ENCODE results near the gene RIMS1. TPM values are rescaled to one million over a fixed set of nuclear protein-coding genes. Genes with fewer than 3 reads are reported as not detected.

The RIMS1 gene
- total and polyA plus RNA-seq, 9 of the 15 experiments (the other 6 are each of a cell fraction or from before 2014, with no cell fraction given), result not detected

DNA sequence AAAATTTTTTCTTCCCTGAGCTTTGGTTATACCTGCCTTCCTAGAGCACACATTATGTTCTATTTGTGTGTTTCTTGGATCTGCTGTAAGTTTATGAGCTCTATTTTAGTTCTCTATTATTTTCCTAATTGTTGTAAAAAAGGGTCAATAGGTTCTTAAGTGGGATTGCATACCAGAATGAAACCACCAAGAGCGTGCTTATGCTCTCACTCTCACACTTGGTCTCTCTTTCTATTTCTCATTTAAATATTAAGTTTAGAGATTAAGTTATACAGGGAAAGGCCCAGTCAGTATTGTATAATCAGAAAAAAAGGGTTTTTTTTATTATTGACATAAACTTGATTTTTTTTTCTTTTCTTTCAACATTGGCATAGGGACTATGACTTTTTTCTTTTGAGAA lies 96.8 kb downstream of the RIMS1 start:
- no peak for ATAC-seq
- BruUV-seq (replicated peaks), result no TSS peak
- Histone ChIP-seq H3K79me2 (ENCODE audit: control insufficient read depth, insufficient read depth, low read length) (no peaks in the 10 kb centered on the region), H3K4me3 (no peak overlapping the region), H4K20me1 (replicated peaks; ENCODE audit: control insufficient read depth, insufficient read depth, low read length) (no peaks in the 10 kb centered on the region), H3K27ac (ENCODE audit: extremely low read depth, low read depth, low read length) (no peak overlapping the region), H3K9ac (ENCODE audit: insufficient read depth in 1 of 2, low read depth in 2 of 2, low read length in 2 of 2) (no peak overlapping the region), H3K4me2 (ENCODE audit: insufficient read depth, low read length) (no peak overlapping the region), H2AFZ (ENCODE audit: low read depth, low read length) (no peak overlapping the region), H3K9me1 (ENCODE audit: control insufficient read depth, insufficient read depth, low read length) (no peaks in the 10 kb centered on the region), H3K4me1 (replicated peaks in 1 of 2; ENCODE audit: control insufficient read depth in 2 of 2, insufficient read depth in 2 of 2, low read length in 2 of 2) (no peaks in the 10 kb centered on the region), H3K9me3 (replicated peaks; ENCODE audit: control insufficient read depth, insufficient read depth, low read depth, low read length) (no peaks in the 10 kb centered on the region), H3K36me3 (ENCODE audit: control insufficient read depth, insufficient read depth, low read length) (no peaks in the 10 kb centered on the region), H3K27me3 (ENCODE audit: control insufficient read depth in 2 of 2, insufficient read depth in 2 of 2, low read length in 2 of 2) (no peaks in the 10 kb centered on the region)
- FAIRE-seq, result no peak
- 0% methylated on average over 1 of the region's 1 CpG for WGBS (ENCODE audit: insufficient coverage, low coverage, missing lambda C conversion rate)
- ChIA-PET CTCF (ENCODE audit: low intra/inter-chr PET ratio) (no interaction called here), POLR2A (no interaction called here)
- intact Hi-C loops (cut with micrococcal nuclease) (no loop called here), in situ Hi-C loops (cut with MboI) (no loop called here)
- no peak for DNase-seq (ENCODE audit: extremely low read depth in 1 of 4, low spot score in 3 of 4)
- TF ChIP-seq, protein P1, sequence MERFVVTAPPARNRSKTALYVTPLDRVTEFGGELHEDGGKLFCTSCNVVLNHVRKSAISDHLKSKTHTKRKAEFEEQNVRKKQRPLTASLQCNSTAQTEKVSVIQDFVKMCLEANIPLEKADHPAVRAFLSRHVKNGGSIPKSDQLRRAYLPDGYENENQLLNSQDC (CRISPR knock-in tag; IDR thresholded peaks at IDR 0.05), result no peak
- TF ChIP-seq NR2F6 (CRISPR knock-in tag; IDR thresholded peaks at IDR 0.05) (no peak), RBM39 (optimal IDR thresholded peaks at IDR 0.05; ENCODE audit: low read depth, low read length) (no peak), NELFE (IDR thresholded peaks at IDR 0.05; ENCODE audit: insufficient read depth, insufficient read length) (no peak), NFRKB (IDR thresholded peaks at IDR 0.05; ENCODE audit: low read depth) (no peak)

DNA sequence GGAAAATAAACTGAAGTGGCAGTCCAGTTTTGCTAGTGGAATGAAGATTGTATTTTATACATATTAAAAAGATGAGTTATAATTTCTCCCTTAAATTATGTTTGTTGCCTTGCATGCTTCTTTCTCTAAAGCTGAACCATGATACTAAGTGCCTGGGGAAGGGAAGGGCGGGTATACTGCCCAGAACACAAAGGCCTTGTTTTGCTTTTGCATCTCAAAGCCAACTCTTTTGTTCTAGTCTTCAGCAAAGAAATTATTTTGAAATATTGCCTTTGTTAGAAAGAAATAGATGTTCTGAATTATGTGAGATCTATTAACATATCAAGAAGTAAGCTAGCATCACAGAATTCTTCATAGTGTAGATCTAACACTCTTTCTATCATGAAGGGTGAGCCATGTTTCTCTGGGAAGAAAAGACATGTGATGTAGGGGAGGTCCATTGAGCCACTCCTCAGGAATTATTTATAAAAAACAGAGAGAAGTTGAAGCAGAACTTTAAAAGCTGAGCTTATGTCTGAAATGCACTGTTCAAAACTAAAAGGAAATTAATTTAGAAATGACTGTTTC lies 108.4 kb downstream of the RIMS1 start:
- DNase-seq (ENCODE audit: extremely low read depth in 1 of 4, low spot score in 3 of 4) (no peak), ATAC-seq (no peak), FAIRE-seq (no peak)
- intact Hi-C loops (cut with micrococcal nuclease) (no loop called here), in situ Hi-C loops (cut with MboI) (no loop called here)
- H3K9me3 ChIP-seq (replicated peaks; ENCODE audit: control insufficient read depth, insufficient read depth, low read depth, low read length), result no peaks in the 10 kb centered on the region
- CTCF ChIA-PET (ENCODE audit: low intra/inter-chr PET ratio), result no interaction called here
- 0% methylated on average over 1 of the region's 1 CpG for WGBS (ENCODE audit: insufficient coverage, low coverage, missing lambda C conversion rate)
- H3K4me3 ChIP-seq, result no peak overlapping the region
- POLR2A ChIA-PET, result no interaction called here
- H3K79me2 ChIP-seq (ENCODE audit: control insufficient read depth, insufficient read depth, low read length), result no peaks in the 10 kb centered on the region
- H2AFZ ChIP-seq (ENCODE audit: low read depth, low read length), result no peak overlapping the region
- no peak overlapping the region for H3K27ac ChIP-seq (ENCODE audit: extremely low read depth, low read depth, low read length)
- no peaks in the 10 kb centered on the region for H3K9me1 ChIP-seq (ENCODE audit: control insufficient read depth, insufficient read depth, low read length)
- no TSS peak for BruUV-seq (replicated peaks)
- no peak overlapping the region for H3K9ac ChIP-seq (ENCODE audit: insufficient read depth in 1 of 2, low read depth in 2 of 2, low read length in 2 of 2)
- no peaks in the 10 kb centered on the region for H3K36me3 ChIP-seq (ENCODE audit: control insufficient read depth, insufficient read depth, low read length)
- H3K27me3 ChIP-seq (ENCODE audit: control insufficient read depth in 2 of 2, insufficient read depth in 2 of 2, low read length in 2 of 2), result no peaks in the 10 kb centered on the region
- H3K4me1 ChIP-seq (replicated peaks in 1 of 2; ENCODE audit: control insufficient read depth in 2 of 2, insufficient read depth in 2 of 2, low read length in 2 of 2), result no peaks in the 10 kb centered on the region
- no peak overlapping the region for H3K4me2 ChIP-seq (ENCODE audit: insufficient read depth, low read length)
- H4K20me1 ChIP-seq (replicated peaks; ENCODE audit: control insufficient read depth, insufficient read depth, low read length), result no peaks in the 10 kb centered on the region
- TF ChIP-seq, protein P2, sequence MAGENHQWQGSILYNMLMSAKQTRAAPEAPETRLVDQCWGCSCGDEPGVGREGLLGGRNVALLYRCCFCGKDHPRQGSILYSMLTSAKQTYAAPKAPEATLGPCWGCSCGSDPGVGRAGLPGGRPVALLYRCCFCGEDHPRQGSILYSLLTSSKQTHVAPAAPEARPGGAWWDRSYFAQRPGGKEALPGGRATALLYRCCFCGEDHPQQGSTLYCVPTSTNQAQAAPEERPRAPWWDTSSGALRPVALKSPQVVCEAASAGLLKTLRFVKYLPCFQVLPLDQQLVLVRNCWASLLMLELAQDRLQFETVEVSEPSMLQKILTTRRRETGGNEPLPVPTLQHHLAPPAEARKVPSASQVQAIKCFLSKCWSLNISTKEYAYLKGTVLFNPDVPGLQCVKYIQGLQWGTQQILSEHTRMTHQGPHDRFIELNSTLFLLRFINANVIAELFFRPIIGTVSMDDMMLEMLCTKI (IDR thresholded peaks at IDR 0.05; ENCODE audit: partially characterized antibody), result no peak
- no peak for TF ChIP-seq HMG20B (CRISPR knock-in tag; IDR thresholded peaks at IDR 0.05)
- TF ChIP-seq, protein P3, sequence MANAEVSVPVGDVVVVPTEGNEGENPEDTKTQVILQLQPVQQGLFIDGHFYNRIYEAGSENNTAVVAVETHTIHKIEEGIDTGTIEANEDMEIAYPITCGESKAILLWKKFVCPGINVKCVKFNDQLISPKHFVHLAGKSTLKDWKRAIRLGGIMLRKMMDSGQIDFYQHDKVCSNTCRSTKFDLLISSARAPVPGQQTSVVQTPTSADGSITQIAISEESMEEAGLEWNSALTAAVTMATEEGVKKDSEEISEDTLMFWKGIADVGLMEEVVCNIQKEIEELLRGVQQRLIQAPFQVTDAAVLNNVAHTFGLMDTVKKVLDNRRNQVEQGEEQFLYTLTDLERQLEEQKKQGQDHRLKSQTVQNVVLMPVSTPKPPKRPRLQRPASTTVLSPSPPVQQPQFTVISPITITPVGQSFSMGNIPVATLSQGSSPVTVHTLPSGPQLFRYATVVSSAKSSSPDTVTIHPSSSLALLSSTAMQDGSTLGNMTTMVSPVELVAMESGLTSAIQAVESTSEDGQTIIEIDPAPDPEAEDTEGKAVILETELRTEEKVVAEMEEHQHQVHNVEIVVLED (CRISPR knock-in tag; IDR thresholded peaks at IDR 0.05), result no peak
- no peak for TF ChIP-seq CCNT2 (IDR thresholded peaks at IDR 0.05; ENCODE audit: borderline replicate concordance, extremely low read depth, insufficient read length, low read depth, low read length)
- no peak for TF ChIP-seq EP300 (IDR thresholded peaks at IDR 0.05; ENCODE audit: low read length)
